ENCODE results near the gene KRT83.

- TF ChIP-seq POLR2A (IDR thresholded peaks at IDR 0.05; ENCODE audit: low read depth, low read length) (no peak), POLR2AphosphoS5 (IDR thresholded peaks at IDR 0.05; ENCODE audit: low read depth, low read length) (no peak), TAF1 (IDR thresholded peaks at IDR 0.05; ENCODE audit: low read depth, low read length) (no peak), POU2F2 (IDR thresholded peaks at IDR 0.05; ENCODE audit: low read depth, low read length) (no peak), SPI1 (IDR thresholded peaks at IDR 0.05; ENCODE audit: low read depth, low read length) (no peak), PAX5 (IDR thresholded peaks at IDR 0.05; ENCODE audit: insufficient read depth, low read length, severe bottlenecking) (no peak)
These were observed at the start of gene KRT83 for GRCh38 chr12:52320784-52321400.

All from GM12891 (cell line).